WERI-Rb-1 (cell line): ENCODE measurements around the gene KCND3.

Experiments used
- DNase-seq: peaks from one replicate; pipeline ENCODE4 v3.0.0-alpha.2; 2020
- H3K27ac ChIP-seq: fragments of 250-450 bp; sonication (Bioruptor Pico); 2 replicates; pipeline ENCODE4 v1.5.1; 2020; ENCODE audit warnings: mild to moderate bottlenecking, moderate library complexity
- H3K27me3 ChIP-seq: fragments of 250-450 bp; sonication (Bioruptor Pico); 2 replicates; pipeline ENCODE4 v1.5.1; 2021; ENCODE audit warnings: mild to moderate bottlenecking, low read depth, moderate library complexity; ENCODE audit not compliant: insufficient read depth, severe bottlenecking
- H3K36me3 ChIP-seq: fragments of 250-450 bp; sonication (Bioruptor Pico); 2 replicates; pipeline ENCODE4 v1.5.1; 2020; ENCODE audit warnings: mild to moderate bottlenecking, moderate library complexity
- H3K4me3 ChIP-seq: 2 replicates; pipeline ENCODE4 v1.5.1; 2011; ENCODE audit warnings: low read depth, mild to moderate bottlenecking, control low read depth, low read length
- H3K9me3 ChIP-seq: fragments of 250-450 bp; sonication (Bioruptor Pico); 2 replicates; pipeline ENCODE4 v1.5.1; 2021; ENCODE audit warnings: mild to moderate bottlenecking, moderate library complexity; ENCODE audit not compliant: severe bottlenecking
- CTCF ChIP-seq: IDR thresholded peaks from 2 replicates; pipeline ENCODE4 v1.5.1; 2011; ENCODE audit warnings: low read depth, mild to moderate bottlenecking, control low read depth, inconsistent platforms, low read length

The KCND3 gene

GRCh38 chr1:111978695-111979094 is 10.8 kb downstream of the KCND3 start:
- Histone ChIP-seq H3K27ac (no peak overlapping the region), H3K27me3 (peaks cover 18% of the 10 kb centered on the region), H3K4me3 (no peak overlapping the region), H3K36me3 (no peaks in the 10 kb centered on the region), H3K9me3 (no peaks in the 10 kb centered on the region)
- TF ChIP-seq CTCF, result no peak
- no peak for DNase-seq

DNA sequence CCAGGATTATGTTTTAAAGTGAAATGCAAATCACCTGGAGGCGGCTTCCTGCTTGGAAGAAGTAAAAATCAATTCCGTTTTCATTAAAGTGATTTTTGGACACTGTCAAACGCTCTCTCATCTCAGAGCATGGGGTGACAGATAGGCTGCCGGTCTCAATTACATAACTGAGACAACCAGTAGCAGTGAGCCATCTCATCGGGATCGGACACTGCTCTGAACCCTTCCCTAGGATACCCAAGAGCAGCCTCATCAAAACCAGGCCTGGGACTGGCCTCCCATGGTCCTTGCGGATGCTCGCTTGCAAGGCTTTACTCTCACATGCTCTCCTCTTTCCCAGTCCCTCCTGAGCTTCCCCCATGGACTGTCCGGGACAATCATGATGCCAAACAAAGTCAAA is 12.1 kb downstream of the KCND3 start:
- Histone ChIP-seq H3K36me3 (no peaks in the 10 kb centered on the region), H3K4me3 (no peak overlapping the region), H3K9me3 (no peaks in the 10 kb centered on the region), H3K27ac (no peak overlapping the region), H3K27me3 (peaks cover 21% of the 10 kb centered on the region)
- TF ChIP-seq CTCF, result no peak
- no peak for DNase-seq

DNA sequence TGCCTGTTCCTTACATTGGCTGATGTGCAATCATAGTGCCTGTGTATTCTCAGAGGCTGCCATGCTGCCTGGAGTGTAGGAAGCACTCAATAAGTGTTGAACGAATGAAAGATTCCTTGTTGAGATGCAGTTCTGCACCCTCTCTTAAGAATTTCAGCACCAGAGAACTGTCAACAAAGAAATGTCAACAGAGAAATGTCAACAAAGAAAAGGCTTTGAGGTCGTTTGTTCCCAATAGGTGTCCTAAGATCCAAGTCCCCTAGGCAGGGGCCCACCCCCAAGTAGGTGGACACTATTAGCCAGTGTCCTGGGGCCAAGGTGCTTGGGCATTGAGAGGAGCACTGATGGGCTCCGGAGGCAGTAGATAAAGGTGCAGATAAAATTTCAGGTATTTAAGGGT is 12.6 kb downstream of the KCND3 start:
- no peak for TF ChIP-seq CTCF
- DNase-seq, result no peak
- no peak overlapping the region for H3K27ac ChIP-seq
- H3K9me3 ChIP-seq, result no peaks in the 10 kb centered on the region
- H3K36me3 ChIP-seq, result no peaks in the 10 kb centered on the region
- H3K4me3 ChIP-seq, result no peak overlapping the region
- H3K27me3 ChIP-seq, result peaks cover 21% of the 10 kb centered on the region

GRCh38 chr1:111976332-111976731 is 13.1 kb downstream of the KCND3 start:
- Histone ChIP-seq H3K4me3 (no peak overlapping the region), H3K27ac (no peak overlapping the region), H3K9me3 (no peaks in the 10 kb centered on the region), H3K27me3 (peaks cover 21% of the 10 kb centered on the region), H3K36me3 (no peaks in the 10 kb centered on the region)
- no peak for DNase-seq
- TF ChIP-seq CTCF, result no peak

DNA sequence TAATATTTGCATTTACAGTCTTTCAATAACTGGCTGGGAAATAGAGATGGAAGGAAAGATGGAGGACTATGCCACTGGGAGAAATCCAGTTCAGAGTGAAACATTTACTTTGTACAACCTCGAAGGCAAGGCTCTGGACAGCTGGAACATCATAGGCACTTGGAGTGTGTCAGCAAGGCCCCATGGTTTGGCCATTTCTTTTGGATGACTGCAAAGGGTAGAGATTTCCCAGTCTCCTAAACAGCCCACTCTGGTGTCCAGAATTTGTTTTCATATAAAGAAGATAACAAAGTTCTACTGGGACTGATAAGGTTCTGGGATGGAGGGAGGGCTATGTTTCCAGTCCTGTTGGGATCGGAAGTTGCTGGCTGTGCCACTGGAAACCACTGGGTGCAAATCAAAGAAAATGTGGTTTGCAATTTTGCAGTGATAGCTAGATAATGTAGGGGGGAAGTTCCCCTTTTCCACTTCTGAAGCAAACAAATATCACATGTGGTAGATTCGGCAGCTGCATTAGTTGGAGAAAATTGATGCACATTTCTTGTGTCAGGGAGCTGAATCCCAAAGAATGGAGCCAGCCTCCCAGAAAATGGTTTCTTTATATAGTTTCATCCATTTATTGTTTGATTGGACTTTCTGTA is 16.2 kb downstream of the KCND3 start:
- no peak overlapping the region for H3K27ac ChIP-seq
- TF ChIP-seq CTCF, result no peak
- H3K36me3 ChIP-seq, result no peaks in the 10 kb centered on the region
- H3K9me3 ChIP-seq, result no peaks in the 10 kb centered on the region
- no peak overlapping the region for H3K4me3 ChIP-seq
- DNase-seq, result no peak
- peaks cover 21% of the 10 kb centered on the region for H3K27me3 ChIP-seq

DNA sequence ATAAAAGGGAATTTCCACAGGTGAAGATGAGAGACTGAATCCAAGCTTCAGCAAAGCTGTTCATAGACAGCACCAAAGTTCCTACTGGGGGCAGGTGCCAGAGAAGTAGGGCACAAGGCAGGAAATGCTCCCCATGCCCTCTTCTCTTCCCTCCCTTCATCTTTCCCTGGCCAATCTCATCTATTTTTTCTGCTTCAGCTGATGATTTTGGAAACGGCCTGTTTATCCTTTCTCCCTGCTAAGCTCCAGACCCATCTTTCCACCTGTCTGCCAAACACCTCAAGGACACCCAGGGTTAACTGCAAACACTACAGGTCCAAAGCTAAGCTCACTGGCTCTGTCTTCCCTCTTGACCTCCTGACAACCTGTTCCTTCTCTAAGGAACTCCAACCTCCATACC is 18.1 kb downstream of the KCND3 start:
- no peak for TF ChIP-seq CTCF
- H3K4me3 ChIP-seq, result no peak overlapping the region
- H3K27me3 ChIP-seq, result peaks cover 16% of the 10 kb centered on the region
- no peaks in the 10 kb centered on the region for H3K36me3 ChIP-seq
- no peaks in the 10 kb centered on the region for H3K9me3 ChIP-seq
- no peak for DNase-seq
- H3K27ac ChIP-seq, result no peak overlapping the region
